HepG2 (cell line): ENCODE measurements around the gene FMOD. TPM values are rescaled to one million over a fixed set of nuclear protein-coding genes. Genes with fewer than 3 reads are reported as not detected.

Source experiments
- GZF1 ChIP-seq: sonication (generic); formaldehyde crosslinking; IDR thresholded peaks from 2 replicates; pipeline ENCODE4 v1.5.1; 2020; ENCODE audit warnings: mild to moderate bottlenecking, missing genetic modification reagents
- HMG20A ChIP-seq: IDR thresholded peaks from 2 replicates; pipeline ENCODE4 v1.6.1; 2016; ENCODE audit warnings: borderline replicate concordance
- HNF1A ChIP-seq, 2 experiments: sonication (generic) in 1 of 2; formaldehyde crosslinking in 1 of 2; IDR thresholded peaks; 2 replicates each; pipeline versions ENCODE4 v1.4.0 to v1.6.1; 2016 to 2020; ENCODE audit warnings: borderline replicate concordance in 1 of 2, low read depth in 1 of 2, mild to moderate bottlenecking in 1 of 2, missing genetic modification reagents in 1 of 2
- IRX3 ChIP-seq: sonication (generic); formaldehyde crosslinking; IDR thresholded peaks from 2 replicates; pipeline ENCODE4 v1.8.1; 2023; ENCODE audit warnings: mild to moderate bottlenecking, low read depth, missing genetic modification reagents, borderline replicate concordance
- NONO ChIP-seq, 2 experiments: fragments of 450-650 bp in 1 of 2; sonication (generic) in 1 of 2; formaldehyde crosslinking in 1 of 2; IDR thresholded peaks in 1 of 2; conservative IDR thresholded peaks in 1 of 2; 2 replicates each; pipeline versions ENCODE4 v1.6.1 to v1.8.0; 2017 to 2022; ENCODE audit warnings: mild to moderate bottlenecking in 1 of 2, missing genetic modification reagents in 1 of 2, moderate library complexity in 1 of 2
- PHF5A ChIP-seq: IDR thresholded peaks from one replicate; pipeline ENCODE4 v1.6.1; 2018; ENCODE audit warnings: low read depth, missing genetic modification reagents; ENCODE audit not compliant: unreplicated experiment
- POLR2A ChIP-seq, 2 experiments: IDR thresholded peaks; 2 replicates each; pipeline ENCODE4 v1.6.1; 2011; ENCODE audit warnings: low read depth in 2 of 2, low read length in 2 of 2, mild to moderate bottlenecking in 1 of 2, moderate library complexity in 1 of 2; ENCODE audit not compliant: insufficient read depth in 1 of 2
- RFXAP ChIP-seq: sonication (generic); formaldehyde crosslinking; IDR thresholded peaks from 2 replicates; pipeline ENCODE4 v1.4.0; 2020; ENCODE audit warnings: missing genetic modification reagents, borderline replicate concordance
- TARDBP ChIP-seq: sonication (generic); formaldehyde crosslinking; IDR thresholded peaks from 2 replicates; pipeline ENCODE4 v1.8.0; 2022; ENCODE audit warnings: mild to moderate bottlenecking, missing genetic modification reagents
- TBP ChIP-seq: sonication (generic); formaldehyde crosslinking; IDR thresholded peaks from 2 replicates; pipeline ENCODE4 v1.5.0; 2020; ENCODE audit warnings: missing genetic modification reagents
- TBX2 ChIP-seq: sonication (generic); formaldehyde crosslinking; IDR thresholded peaks from 2 replicates; pipeline ENCODE4 v1.5.0; 2020; ENCODE audit warnings: missing genetic modification reagents, mild to moderate bottlenecking, borderline replicate concordance
- TSC22D2 ChIP-seq: sonication (generic); formaldehyde crosslinking; IDR thresholded peaks from 2 replicates; pipeline ENCODE4 v1.5.1; 2020; ENCODE audit warnings: missing genetic modification reagents, mild to moderate bottlenecking, borderline replicate concordance
- ZBTB49 ChIP-seq: sonication (generic); formaldehyde crosslinking; IDR thresholded peaks from 2 replicates; pipeline ENCODE4 v1.4.0; 2020; ENCODE audit warnings: missing genetic modification reagents, borderline replicate concordance
- ZFX ChIP-seq: sonication (generic); formaldehyde crosslinking; IDR thresholded peaks from 2 replicates; pipeline ENCODE4 v1.4.0; 2020; ENCODE audit warnings: mild to moderate bottlenecking, low read depth, missing genetic modification reagents, moderate library complexity
- ZNF143 ChIP-seq: sonication (generic); formaldehyde crosslinking; IDR thresholded peaks from 2 replicates; pipeline ENCODE4 v1.4.0; 2020; ENCODE audit warnings: missing genetic modification reagents
- ZNF468 ChIP-seq: sonication (generic); formaldehyde crosslinking; IDR thresholded peaks from 2 replicates; pipeline ENCODE4 v1.8.0; 2022; ENCODE audit warnings: mild to moderate bottlenecking, moderate library complexity, missing genetic modification reagents
- ZNF512B ChIP-seq: sonication (generic); formaldehyde crosslinking; IDR thresholded peaks from 2 replicates; pipeline ENCODE4 v1.5.1; 2020; ENCODE audit warnings: missing genetic modification reagents, mild to moderate bottlenecking, borderline replicate concordance
- ZNF549 ChIP-seq: sonication (generic); formaldehyde crosslinking; IDR thresholded peaks from 2 replicates; pipeline ENCODE4 v1.5.0; 2020; ENCODE audit warnings: missing genetic modification reagents
- ZNF598 ChIP-seq: sonication (generic); formaldehyde crosslinking; IDR thresholded peaks from 2 replicates; pipeline ENCODE4 v1.5.1; 2020; ENCODE audit warnings: mild to moderate bottlenecking, missing genetic modification reagents, borderline replicate concordance
- ZNF740 ChIP-seq: sonication (generic); formaldehyde crosslinking; IDR thresholded peaks from 2 replicates; pipeline ENCODE4 v1.4.0; 2020; ENCODE audit warnings: missing genetic modification reagents
- ZSCAN21 ChIP-seq: sonication (generic); formaldehyde crosslinking; IDR thresholded peaks from 2 replicates; pipeline ENCODE4 v1.8.0; 2022; ENCODE audit warnings: mild to moderate bottlenecking, missing genetic modification reagents, moderate library complexity, borderline replicate concordance
- polyA plus RNA-seq, 8 experiments: library from polyadenylated mRNA; depleted of rRNA in 3 of 8; stranded (reverse) in 7 of 8; unstranded in 1 of 8; fragments of >200 nt; fragmentation: Illumina TruSeq in 4 of 8; extraction: Trizol in 4 of 8; gene quantifications; 2 replicates each; pipeline versions ENCODE4 v1.2.1 to v1.2.3, GENCODE V29; 2011 to 2016; ENCODE audit warnings: low read depth in 4 of 8, missing spikeins in 1 of 8, mixed read lengths in 1 of 8; ENCODE audit not compliant: insufficient read depth in 1 of 8
- total RNA-seq, 5 experiments: library from RNA; depleted of rRNA; stranded (reverse); fragments of >200 nt; fragmentation: Illumina TruSeq; extraction: Trizol; gene quantifications; 2 replicates each; pipeline ENCODE4 v1.2.3, GENCODE V29; 2016; ENCODE audit warnings: low read depth in 1 of 5

The FMOD gene
- total and polyA plus RNA-seq, 2 of the 13 experiments (the other 11 are each of a cell fraction or from before 2014, with no cell fraction given): 0.08 TPM; not detected in 1

GRCh38 chr1:203305809-203306088 is 45.2 kb downstream of the FMOD start (continued):
- TF ChIP-seq HNF1A (IDR thresholded peaks at IDR 0.05; ENCODE audit: low read depth): no peak
- no peak for TF ChIP-seq HNF1A (CRISPR knock-in tag; IDR thresholded peaks at IDR 0.05; ENCODE audit: borderline replicate concordance)
- TF ChIP-seq ZBTB49 (CRISPR knock-in tag): no peak
- TF ChIP-seq ZNF740 (CRISPR knock-in tag): no peak
- no peak for TF ChIP-seq ZSCAN21 (CRISPR knock-in tag)
- no peak for TF ChIP-seq TBX2 (CRISPR knock-in tag)
- TF ChIP-seq ZNF468 (CRISPR knock-in tag): 0 out of 2 replicates have a peak, but pooled peaks have one; percentile 34
- TF ChIP-seq ZFX (CRISPR knock-in tag): peak; percentile 49; the same call in 1 of the 2 replicates
- no peak for TF ChIP-seq ZNF512B
- no peak for TF ChIP-seq PHF5A (CRISPR knock-in tag)
- TF ChIP-seq IRX3 (CRISPR knock-in tag): no peak
- TF ChIP-seq TARDBP (CRISPR knock-in tag): no peak
- TF ChIP-seq TSC22D2 (CRISPR knock-in tag): no peak
- TF ChIP-seq ZNF143: peak; percentile 38; the same call in 1 of the 2 replicates
- TF ChIP-seq RFXAP (CRISPR knock-in tag): 0 out of 2 replicates have a peak, but pooled peaks have one; percentile 14
- TF ChIP-seq TBP: no peak; the same call in 1 of the 2 replicates
- peak; percentile 80; the same call in 1 of the 2 replicates for TF ChIP-seq ZNF598 (CRISPR knock-in tag)
- no peak for TF ChIP-seq NONO (IDR thresholded peaks at IDR 0.05)
- TF ChIP-seq NONO (CRISPR knock-in tag; conservative IDR thresholded peaks at IDR 0.05): no peak
- no peak for TF ChIP-seq HMG20A (CRISPR knock-in tag)
- no peak for TF ChIP-seq POLR2A (IDR thresholded peaks at IDR 0.05; ENCODE audit: insufficient read depth in 1 of 2, low read depth in 2 of 2, low read length in 2 of 2)
- TF ChIP-seq GZF1 (CRISPR knock-in tag): no peak
- no peak for TF ChIP-seq ZNF549 (CRISPR knock-in tag)
